Left lobe of liver (tissue), 2 donors: ENCODE results near the gene VSIR. TPM values are rescaled to one million over a fixed set of nuclear protein-coding genes. Genes with fewer than 3 reads are reported as not detected.

Source experiments
- ATAC-seq: fragments of 200-7000 bp; cut with Tn5 transposase; one replicate; pipeline ENCODE4 v1.9.1; 2020; ENCODE audit warnings: mild to moderate bottlenecking, moderate library complexity
- DNase-seq: peaks from one replicate; pipeline ENCODE4 v3.0.0-alpha.2; 2020; ENCODE audit warnings: low spot score
- total RNA-seq: library from RNA; stranded (reverse); gene quantifications from one replicate; pipeline ENCODE4 v1.2.1, GENCODE V29; 2021
- donor health status: DM: no; HTN: no; CAD: no; lungs with moderate emphysema.
- donor health status: DM: no; HTN: yes; CAD: no.

VSIR gene
- total RNA-seq, 1 donor from 2014 or later = 7.0 TPM

GRCh38 chr10:71765906-71766716, 7.2 kb downstream of the VSIR start:
- no peak for ATAC-seq
- no peak for DNase-seq

GRCh38 chr10:71765176-71765904, 8.0 kb downstream of the VSIR start:
- DNase-seq = no peak
- no peak for ATAC-seq

- ATAC-seq (no peak), DNase-seq (no peak)
These were observed 9.8 kb downstream of the VSIR start for GRCh38 chr10:71763352-71764127.

GRCh38 chr10:71762324-71762723, 11.0 kb downstream of the VSIR start:
- ATAC-seq (no peak), DNase-seq (no peak)

- no peak for DNase-seq
- ATAC-seq = no peak
These were observed 11.7 kb downstream of the VSIR start for GRCh38 chr10:71761541-71762113.

- DNase-seq = no peak
These were observed 12.2 kb downstream of the VSIR start for GRCh38 chr10:71761105-71761511.

GRCh38 chr10:71757399-71757922, 15.9 kb downstream of the VSIR start:
- ATAC-seq (no peak), DNase-seq (no peak)

More at GRCh38 chr10:71761105-71761511, 12.2 kb downstream of the VSIR start:
- no peak for ATAC-seq

- DNase-seq = no peak
- no peak for ATAC-seq
These were observed 16.8 kb downstream of the VSIR start for GRCh38 chr10:71756311-71757191.

GRCh38 chr10:71755179-71755879, 18.0 kb downstream of the VSIR start:
- no peak for DNase-seq
- no peak for ATAC-seq

- peak; percentile 47 for ATAC-seq
These were observed 18.8 kb downstream of the VSIR start for GRCh38 chr10:71754562-71754961.

GRCh38 chr10:71753960-71754505, 19.3 kb downstream of the VSIR start:
- DNase-seq (no peak), ATAC-seq (no peak)

More at GRCh38 chr10:71754562-71754961, 18.8 kb downstream of the VSIR start:
- DNase-seq = no peak

- peak; percentile 17 for ATAC-seq
- DNase-seq = no peak
These were observed 20.0 kb downstream of the VSIR start for GRCh38 chr10:71753091-71753959.

- ATAC-seq (no peak), DNase-seq (no peak)
These were observed 20.8 kb downstream of the VSIR start for GRCh38 chr10:71752391-71753090.

- no peak for ATAC-seq
- DNase-seq = no peak
These were observed 21.6 kb downstream of the VSIR start for GRCh38 chr10:71751515-71752224.

GRCh38 chr10:71750986-71751385, 22.3 kb downstream of the VSIR start:
- no peak for ATAC-seq
- no peak for DNase-seq

GRCh38 chr10:71750124-71750841, 23.0 kb downstream of the VSIR start:
- DNase-seq (no peak), ATAC-seq (no peak)
